PC-3 (cell line): ENCODE results near the gene PBX3. TPM values are rescaled to one million over a fixed set of nuclear protein-coding genes. Genes with fewer than 3 reads are reported as not detected.
A peak's percentile ranks its signal among the peaks of the same experiment; 100 is the strongest.

Experiments
- ATAC-seq: fragments of 200-7000 bp; cut with Tn5 transposase; 2 replicates; pipeline ENCODE4 v1.9.1; 2020; ENCODE audit warnings: mild to moderate bottlenecking, moderate library complexity
- BruUV-seq: library from RNA; stranded (reverse); fragments of 400-500 nt; replicated peaks from 2 replicates; lab custom pipeline; 2021; lab: Mats Ljungman, UMichigan
- CTCF ChIA-PET: fragments of 300-600 bp; sonication (Branson Sonifier 250); formaldehyde crosslinking; loops from one replicate; lab custom pipeline; 2022; ENCODE audit warnings: antibody characterized with exemption; lab: Charles Lee
- POLR2A ChIA-PET: fragments of 300-600 bp; sonication (Branson Sonifier 250); formaldehyde crosslinking; loops from one replicate; lab custom pipeline; 2022; ENCODE audit warnings: antibody characterized with exemption; ENCODE audit not compliant: unreplicated experiment; lab: Charles Lee
- DNase-seq: peaks from one replicate; pipeline ENCODE4 v3.0.0-alpha.2; 2015
- H2AFZ ChIP-seq: fragments of 300-600 bp; sonication (generic); 2 replicates; pipeline ENCODE4 v1.6.0; 2016; ENCODE audit warnings: antibody characterized with exemption, low read length
- H3F3A ChIP-seq: fragments of 300-600 bp; sonication (generic); one replicate; pipeline ENCODE4 v1.6.0; 2017; ENCODE audit warnings: antibody characterized with exemption, low read length, control low read depth, mild to moderate bottlenecking; ENCODE audit not compliant: unreplicated experiment
- H3K27ac ChIP-seq: fragments of 300-600 bp; sonication (generic); 2 replicates; pipeline ENCODE4 v1.5.1; 2016; ENCODE audit warnings: mild to moderate bottlenecking, low read length
- H3K27me3 ChIP-seq: fragments of 300-600 bp; sonication (generic); 2 replicates; pipeline ENCODE4 v1.6.1; 2016; ENCODE audit warnings: low read length, mixed read lengths
- H3K36me3 ChIP-seq: fragments of 300-600 bp; sonication (generic); 2 replicates; pipeline ENCODE4 v1.6.1; 2016; ENCODE audit warnings: low read depth, mixed run types, low read length, mixed read lengths
- H3K4me1 ChIP-seq: fragments of 300-600 bp; sonication (generic); 2 replicates; pipeline ENCODE4 v1.5.1; 2016; ENCODE audit warnings: low read length; ENCODE audit not compliant: insufficient read depth
- H3K4me2 ChIP-seq: fragments of 300-600 bp; sonication (generic); 2 replicates; pipeline ENCODE4 v1.6.0; 2016; ENCODE audit warnings: low read length
- H3K4me3 ChIP-seq: fragments of 300-600 bp; sonication (generic); 2 replicates; pipeline ENCODE4 v1.5.1; 2016; ENCODE audit warnings: mild to moderate bottlenecking, low read length, mixed read lengths
- H3K79me2 ChIP-seq: fragments of 300-600 bp; sonication (generic); 2 replicates; pipeline ENCODE4 v1.6.1; 2017; ENCODE audit warnings: low read length, mixed read lengths
- H3K9ac ChIP-seq: fragments of 300-600 bp; sonication (generic); 2 replicates; pipeline ENCODE4 v1.6.0; 2016; ENCODE audit warnings: mild to moderate bottlenecking, low read length
- H3K9me2 ChIP-seq: fragments of 300-600 bp; sonication (generic); replicated peaks from 2 replicates; pipeline ENCODE4 v1.6.1; 2016; ENCODE audit warnings: mixed run types, low read length, mixed read lengths
- H3K9me3 ChIP-seq: fragments of 300-600 bp; sonication (generic); 2 replicates; pipeline ENCODE4 v1.6.1; 2016; ENCODE audit warnings: low read length, mixed read lengths
- H4K20me1 ChIP-seq: fragments of 300-600 bp; sonication (generic); 2 replicates; pipeline ENCODE4 v1.6.1; 2016; ENCODE audit warnings: low read length, mixed read lengths
- EZH2 ChIP-seq: fragments of 300-600 bp; sonication (generic); IDR thresholded peaks from one replicate; pipeline ENCODE4 v1.6.1; 2017; ENCODE audit warnings: antibody characterized with exemption, mild to moderate bottlenecking, low read length; ENCODE audit not compliant: unreplicated experiment
- EZH2phosphoT487 ChIP-seq: fragments of 300-600 bp; sonication (generic); IDR thresholded peaks from 2 replicates; pipeline ENCODE4 v1.6.1; 2018; ENCODE audit warnings: mild to moderate bottlenecking, antibody characterized with exemption, low read length, borderline replicate concordance
- intact Hi-C: fragments of 100-400 bp; cut with micrococcal nuclease; formaldehyde crosslinking; loops from 2 replicates; pipeline ENCODE4 v1.9.0; 2023
- total RNA-seq: library from RNA; depleted of rRNA; stranded (reverse); fragments of >200 nt; gene quantifications from 2 replicates; pipeline ENCODE4 v1.2.3, GENCODE V29; 2014
- TF ChIP-seq, protein P1 (sequence below): fragments of 300-600 bp; sonication (generic); conservative IDR thresholded peaks from 2 replicates; pipeline ENCODE4 v1.5.1; 2017; ENCODE audit warnings: antibody characterized with exemption, low read depth, mild to moderate bottlenecking, low read length

Gene PBX3
- total RNA-seq, 1 experiment from 2014 or later: 35.5 TPM

- CTCF ChIA-PET: no interaction called here
- no TSS peak for BruUV-seq
- TF ChIP-seq, protein P1, sequence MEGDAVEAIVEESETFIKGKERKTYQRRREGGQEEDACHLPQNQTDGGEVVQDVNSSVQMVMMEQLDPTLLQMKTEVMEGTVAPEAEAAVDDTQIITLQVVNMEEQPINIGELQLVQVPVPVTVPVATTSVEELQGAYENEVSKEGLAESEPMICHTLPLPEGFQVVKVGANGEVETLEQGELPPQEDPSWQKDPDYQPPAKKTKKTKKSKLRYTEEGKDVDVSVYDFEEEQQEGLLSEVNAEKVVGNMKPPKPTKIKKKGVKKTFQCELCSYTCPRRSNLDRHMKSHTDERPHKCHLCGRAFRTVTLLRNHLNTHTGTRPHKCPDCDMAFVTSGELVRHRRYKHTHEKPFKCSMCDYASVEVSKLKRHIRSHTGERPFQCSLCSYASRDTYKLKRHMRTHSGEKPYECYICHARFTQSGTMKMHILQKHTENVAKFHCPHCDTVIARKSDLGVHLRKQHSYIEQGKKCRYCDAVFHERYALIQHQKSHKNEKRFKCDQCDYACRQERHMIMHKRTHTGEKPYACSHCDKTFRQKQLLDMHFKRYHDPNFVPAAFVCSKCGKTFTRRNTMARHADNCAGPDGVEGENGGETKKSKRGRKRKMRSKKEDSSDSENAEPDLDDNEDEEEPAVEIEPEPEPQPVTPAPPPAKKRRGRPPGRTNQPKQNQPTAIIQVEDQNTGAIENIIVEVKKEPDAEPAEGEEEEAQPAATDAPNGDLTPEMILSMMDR: no peak
- TF ChIP-seq EZH2phosphoT487: no peak
- TF ChIP-seq EZH2: no peak
- Histone ChIP-seq H3K4me2 (peak overlapping the region; percentile 90), H3K27me3 (no peaks in the 10 kb centered on the region), H3K27ac (no peak overlapping the region), H2AFZ (no peak overlapping the region), H3K9me3 (no peaks in the 10 kb centered on the region), H3K4me1 (peaks cover 26% of the 10 kb centered on the region), H3K4me3 (peak overlapping the region; percentile 98; the same call in 1 of the 2 replicates), H4K20me1 (no peaks in the 10 kb centered on the region), H3K36me3 (no peaks in the 10 kb centered on the region), H3K9ac (no peak overlapping the region; the same call in 1 of the 2 replicates), H3K9me2 (no peaks in the 10 kb centered on the region), H3K79me2 (peaks cover 24% of the 10 kb centered on the region), H3F3A (no peaks in the 10 kb centered on the region)
- intact Hi-C loops: loop anchor here (5.0 kb wide), 2 partner anchors 152 to 477 kb away; no protein-coding TSS in a partner anchor
- ATAC-seq: no peak
- POLR2A ChIA-PET: interaction anchor here (0.6 kb wide), 1 partner anchor 117 kb away, joined by 3 read pairs; no protein-coding TSS in a partner anchor
- DNase-seq: no peak
Observed at GRCh38 chr9:125749951-125750626, 2.9 kb downstream of the PBX3 start.

- peaks cover 24% of the 10 kb centered on the region for H3K79me2 ChIP-seq
- H3K4me3 ChIP-seq: 0 out of 2 replicates have a peak overlapping the region, but pooled peaks have one; percentile 21
- intact Hi-C loops: loop anchor here (5.0 kb wide), 1 partner anchor 152 kb away; no protein-coding TSS in a partner anchor
Observed at GRCh38 chr9:125750627-125751011, 3.4 kb downstream of the PBX3 start.

More at GRCh38 chr9:125750627-125751011, 3.4 kb downstream of the PBX3 start:
- H3K36me3 ChIP-seq: no peaks in the 10 kb centered on the region
- no peak overlapping the region; the same call in 1 of the 2 replicates for H3K9ac ChIP-seq
- BruUV-seq: no TSS peak
- H3K4me1 ChIP-seq: peaks cover 20% of the 10 kb centered on the region
- no peaks in the 10 kb centered on the region for H3K9me3 ChIP-seq
- ATAC-seq (no peak), DNase-seq (no peak)
- no peaks in the 10 kb centered on the region for H4K20me1 ChIP-seq
- POLR2A ChIA-PET: interaction anchor here (0.6 kb wide), 1 partner anchor 118 kb away, joined by 3 read pairs; no protein-coding TSS in a partner anchor
- no peak overlapping the region for H3K27ac ChIP-seq
- CTCF ChIA-PET: no interaction called here
- no peaks in the 10 kb centered on the region for H3K9me2 ChIP-seq
- H3K4me2 ChIP-seq: peak overlapping the region; percentile 90
- no peaks in the 10 kb centered on the region for H3K27me3 ChIP-seq
- no peak overlapping the region for H2AFZ ChIP-seq
- no peaks in the 10 kb centered on the region for H3F3A ChIP-seq
- TF ChIP-seq, protein P1: no peak
- TF ChIP-seq EZH2phosphoT487 (no peak), EZH2 (no peak)
